ENCODE results near the gene ZNF519.

ZNF519 gene

DNA sequence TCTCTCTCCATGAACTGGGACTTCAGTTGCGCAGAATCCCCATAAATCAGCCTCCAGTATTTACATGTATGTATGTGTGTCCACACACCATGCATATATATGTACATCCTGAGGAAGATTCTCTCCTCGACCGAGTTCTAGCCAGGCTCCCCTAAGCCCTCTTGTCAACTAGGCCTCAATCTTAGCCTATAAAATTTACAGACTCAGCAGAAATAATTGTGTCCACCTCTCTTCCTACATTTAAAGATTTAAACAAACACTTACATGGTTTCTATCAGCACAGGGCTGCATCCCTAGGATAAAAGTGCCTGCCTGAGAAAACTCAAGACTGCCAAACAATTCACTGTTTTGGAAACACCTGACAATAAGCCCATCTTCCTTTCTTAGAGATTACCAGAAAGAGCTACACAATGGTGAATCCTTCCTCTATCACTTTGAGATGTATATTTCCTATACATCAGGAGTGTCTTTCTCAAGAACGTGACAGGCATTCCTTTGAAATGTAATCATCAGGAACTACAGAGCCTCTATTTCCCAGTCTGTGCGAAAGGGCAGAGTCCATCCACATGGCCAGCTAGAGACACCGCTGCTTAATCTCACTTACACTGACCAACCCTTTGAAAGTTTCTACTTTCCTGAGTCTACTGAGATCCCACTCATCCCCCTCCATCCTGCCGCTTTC is 39.5 kb downstream of the ZNF519 start:
- ATAC-seq, result no peak

DNA sequence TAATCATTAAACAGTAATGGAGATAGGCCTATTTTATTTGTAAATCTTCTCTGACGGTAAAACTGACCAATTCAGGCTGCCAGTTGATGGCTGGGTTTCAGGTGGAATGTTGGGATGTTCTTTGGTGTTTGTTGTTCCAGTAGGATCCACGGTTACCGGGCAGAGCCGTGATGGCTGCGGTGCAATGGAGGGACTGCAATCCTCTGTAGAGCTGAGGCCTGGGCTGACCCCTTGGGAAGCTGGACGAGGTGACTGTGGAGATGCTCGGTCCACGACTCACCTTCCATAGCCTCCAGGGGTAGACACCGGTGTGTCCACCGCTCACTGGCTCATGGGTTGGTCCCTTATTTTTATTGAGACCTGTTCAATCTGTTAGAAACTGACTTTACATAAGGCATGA is 42.5 kb downstream of the ZNF519 start:
- ATAC-seq, result no peak

DNA sequence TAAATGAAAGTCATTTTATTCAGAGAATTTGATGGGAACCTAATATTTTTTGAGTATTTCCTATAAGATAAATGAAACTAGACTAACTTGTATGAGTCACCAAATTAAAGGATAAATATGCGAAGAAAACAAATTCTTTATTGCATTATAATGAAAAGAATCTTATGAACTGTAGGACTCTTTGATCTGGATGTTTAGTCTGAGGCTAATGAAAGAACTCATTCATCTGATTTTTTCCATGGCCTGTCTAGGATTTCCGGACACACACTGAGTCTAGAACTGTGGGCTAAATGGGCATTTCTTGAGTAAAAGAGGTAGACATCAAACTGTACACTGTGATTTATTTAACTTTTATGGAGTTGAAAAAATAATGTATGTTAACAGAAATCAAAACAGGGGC is 43.0 kb downstream of the ZNF519 start:
- ATAC-seq, result no peak

DNA sequence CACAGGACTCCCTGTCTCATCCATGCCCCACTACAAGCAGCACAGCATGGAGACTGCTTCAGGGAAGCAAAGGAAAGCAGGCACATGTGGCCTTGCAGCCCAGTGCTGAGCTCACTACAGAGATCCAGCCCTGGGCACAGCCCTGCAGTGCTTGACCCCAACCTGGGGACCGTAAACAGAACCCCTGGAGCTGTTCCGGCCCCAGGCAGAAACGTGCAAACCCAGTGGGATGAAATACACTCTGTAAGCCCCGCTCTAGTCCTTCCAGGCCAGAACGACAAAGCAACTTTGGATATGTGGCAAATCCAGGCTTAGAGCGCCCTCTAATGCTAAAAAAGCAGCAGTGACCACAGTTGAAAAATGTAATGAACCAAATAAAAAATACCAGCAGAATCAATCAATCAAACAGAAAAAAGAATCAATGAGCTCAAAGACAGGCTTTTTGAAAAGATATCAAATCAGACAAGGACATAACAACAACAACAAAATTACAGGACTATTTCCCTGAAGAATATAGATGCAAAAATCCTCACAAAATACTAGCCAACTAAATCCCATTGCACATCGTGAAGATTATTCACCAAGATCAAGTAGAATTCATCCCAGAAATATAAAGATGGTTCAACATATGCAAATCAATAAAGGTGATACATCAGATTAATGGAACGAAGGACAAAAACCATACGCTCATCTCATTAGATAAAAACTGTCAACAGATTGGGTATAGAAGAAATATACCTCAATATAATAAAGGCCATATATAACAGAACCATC is 45.6 kb downstream of the ZNF519 start:
- ATAC-seq, result no peak

DNA sequence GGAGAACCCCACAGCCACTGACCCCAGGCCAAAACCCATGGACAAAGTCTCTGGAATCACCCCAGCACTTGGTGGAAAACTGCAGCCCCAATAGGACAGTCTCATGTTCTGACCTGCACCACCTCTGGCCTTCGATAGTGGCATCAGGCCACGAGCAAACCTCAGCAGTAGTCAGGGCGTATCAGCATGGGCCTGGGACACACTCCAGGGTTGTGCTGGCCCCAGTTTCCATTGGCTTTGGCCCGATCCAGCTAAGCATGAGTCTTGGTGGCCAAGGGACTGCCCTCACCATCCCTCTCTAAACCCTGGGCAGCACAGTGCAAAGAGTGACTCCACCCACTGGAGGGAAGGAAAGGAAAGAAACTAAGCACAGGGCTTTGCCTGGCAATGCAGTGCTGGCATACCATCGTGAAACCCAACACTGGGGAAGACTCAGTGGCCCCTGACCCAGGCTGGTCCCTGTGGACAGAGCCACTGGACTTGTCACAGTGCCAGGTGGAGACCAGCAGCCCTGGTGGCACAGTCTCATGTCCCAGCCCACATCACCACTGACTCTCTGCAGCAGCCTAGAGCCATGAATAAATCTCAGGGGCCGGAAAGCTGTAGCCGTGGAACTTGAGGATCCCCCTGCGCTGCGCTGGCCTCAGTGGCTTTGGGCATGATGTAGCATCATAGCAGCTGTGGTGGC is 46.3 kb downstream of the ZNF519 start:
- ATAC-seq, result no peak

DNA sequence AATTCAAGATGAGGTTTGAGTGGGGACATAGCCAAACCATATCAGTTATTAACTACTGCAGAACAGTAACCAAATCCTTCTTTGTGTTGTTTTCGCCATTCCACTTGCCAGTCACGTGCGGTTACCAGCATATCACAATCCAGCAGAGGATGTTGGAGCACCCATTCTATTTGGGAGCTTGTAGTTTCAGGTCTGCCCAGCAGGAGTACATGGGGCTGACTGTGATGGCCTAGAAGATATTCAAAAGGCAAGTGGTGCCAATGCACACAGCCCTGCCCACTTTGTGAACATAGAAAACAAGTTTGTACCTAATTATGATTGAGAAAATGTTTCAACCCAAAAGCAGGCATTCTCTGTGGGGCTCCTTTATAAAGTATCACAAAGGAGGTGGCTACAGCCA is 57.0 kb downstream of the ZNF519 start:
- ATAC-seq, result no peak

DNA sequence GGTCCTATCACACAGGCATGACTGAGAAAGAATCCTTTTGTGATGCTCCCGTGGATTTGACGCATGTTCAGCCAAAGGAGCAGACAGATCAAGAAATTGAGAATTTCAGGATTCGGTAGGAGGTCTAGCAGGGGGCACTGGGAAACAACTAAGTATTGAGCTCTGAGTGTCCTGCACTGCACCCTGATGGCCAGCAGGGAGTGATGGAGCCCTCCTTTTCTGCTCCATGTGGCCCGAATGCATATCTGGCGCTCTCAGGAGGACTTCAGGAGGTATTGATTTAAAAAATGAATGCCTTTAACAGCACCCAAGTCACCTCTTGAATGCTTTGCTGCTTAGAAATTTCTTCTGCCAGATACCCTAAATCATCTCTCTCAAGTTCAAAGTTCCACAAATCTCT is 58.0 kb downstream of the ZNF519 start:
- no peak for ATAC-seq

DNA sequence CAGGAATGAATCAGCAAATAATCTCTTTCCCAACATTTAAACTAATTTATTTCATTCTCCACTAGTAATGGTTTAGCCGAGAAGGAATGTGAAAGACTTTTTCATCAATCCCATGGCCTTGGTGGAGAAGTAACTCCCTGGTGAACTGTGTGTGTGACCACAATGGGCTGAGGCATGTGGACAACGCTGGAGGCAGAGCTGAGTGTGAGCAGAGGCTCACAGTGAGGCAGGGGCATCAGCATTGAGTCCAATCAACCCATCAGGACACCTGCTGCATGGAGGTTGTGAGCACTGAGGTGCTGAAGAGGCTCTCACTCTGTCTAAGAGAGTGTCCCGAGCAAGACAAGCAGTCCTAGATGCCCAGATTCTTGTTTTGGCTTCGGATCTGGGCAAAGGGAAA is 78.6 kb downstream of the ZNF519 start:
- no peak for ATAC-seq

Data from activated CD4-positive, CD25-positive, alpha-beta regulatory T cell treated with anti-CD3 and anti-CD28 coated beads, Interleukin-2, amount 50 U/mL, for 24 hours (primary cell).